WERI-Rb-1 (cell line): ENCODE data around the gene PBX2.

ENCODE experiments used
- DNase-seq: peaks from one replicate; pipeline ENCODE4 v3.0.0-alpha.2; 2020
- H3K27ac ChIP-seq: fragments of 250-450 bp; sonication (Bioruptor Pico); 2 replicates; pipeline ENCODE4 v1.5.1; 2020; ENCODE audit warnings: mild to moderate bottlenecking, moderate library complexity
- H3K27me3 ChIP-seq: fragments of 250-450 bp; sonication (Bioruptor Pico); 2 replicates; pipeline ENCODE4 v1.5.1; 2021; ENCODE audit warnings: mild to moderate bottlenecking, low read depth, moderate library complexity; ENCODE audit not compliant: insufficient read depth, severe bottlenecking
- H3K36me3 ChIP-seq: fragments of 250-450 bp; sonication (Bioruptor Pico); 2 replicates; pipeline ENCODE4 v1.5.1; 2020; ENCODE audit warnings: mild to moderate bottlenecking, moderate library complexity
- H3K4me3 ChIP-seq: 2 replicates; pipeline ENCODE4 v1.5.1; 2011; ENCODE audit warnings: low read depth, mild to moderate bottlenecking, control low read depth, low read length
- H3K9me3 ChIP-seq: fragments of 250-450 bp; sonication (Bioruptor Pico); 2 replicates; pipeline ENCODE4 v1.5.1; 2021; ENCODE audit warnings: mild to moderate bottlenecking, moderate library complexity; ENCODE audit not compliant: severe bottlenecking
- TF ChIP-seq, protein P1 (sequence below): IDR thresholded peaks from 2 replicates; pipeline ENCODE4 v1.5.1; 2011; ENCODE audit warnings: low read depth, mild to moderate bottlenecking, control low read depth, inconsistent platforms, low read length

Gene PBX2

GRCh38 chr6:32168350-32168749 is 21.7 kb downstream of the PBX2 start:
- TF ChIP-seq, protein P1, sequence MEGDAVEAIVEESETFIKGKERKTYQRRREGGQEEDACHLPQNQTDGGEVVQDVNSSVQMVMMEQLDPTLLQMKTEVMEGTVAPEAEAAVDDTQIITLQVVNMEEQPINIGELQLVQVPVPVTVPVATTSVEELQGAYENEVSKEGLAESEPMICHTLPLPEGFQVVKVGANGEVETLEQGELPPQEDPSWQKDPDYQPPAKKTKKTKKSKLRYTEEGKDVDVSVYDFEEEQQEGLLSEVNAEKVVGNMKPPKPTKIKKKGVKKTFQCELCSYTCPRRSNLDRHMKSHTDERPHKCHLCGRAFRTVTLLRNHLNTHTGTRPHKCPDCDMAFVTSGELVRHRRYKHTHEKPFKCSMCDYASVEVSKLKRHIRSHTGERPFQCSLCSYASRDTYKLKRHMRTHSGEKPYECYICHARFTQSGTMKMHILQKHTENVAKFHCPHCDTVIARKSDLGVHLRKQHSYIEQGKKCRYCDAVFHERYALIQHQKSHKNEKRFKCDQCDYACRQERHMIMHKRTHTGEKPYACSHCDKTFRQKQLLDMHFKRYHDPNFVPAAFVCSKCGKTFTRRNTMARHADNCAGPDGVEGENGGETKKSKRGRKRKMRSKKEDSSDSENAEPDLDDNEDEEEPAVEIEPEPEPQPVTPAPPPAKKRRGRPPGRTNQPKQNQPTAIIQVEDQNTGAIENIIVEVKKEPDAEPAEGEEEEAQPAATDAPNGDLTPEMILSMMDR = no peak
- no peaks in the 10 kb centered on the region for H3K9me3 ChIP-seq
- peak overlapping the region; percentile 81 for H3K27ac ChIP-seq
- H3K36me3 ChIP-seq = peaks cover 57% of the 10 kb centered on the region
- H3K27me3 ChIP-seq = no peaks in the 10 kb centered on the region
- DNase-seq = no peak
- H3K4me3 ChIP-seq = no peak overlapping the region

DNA sequence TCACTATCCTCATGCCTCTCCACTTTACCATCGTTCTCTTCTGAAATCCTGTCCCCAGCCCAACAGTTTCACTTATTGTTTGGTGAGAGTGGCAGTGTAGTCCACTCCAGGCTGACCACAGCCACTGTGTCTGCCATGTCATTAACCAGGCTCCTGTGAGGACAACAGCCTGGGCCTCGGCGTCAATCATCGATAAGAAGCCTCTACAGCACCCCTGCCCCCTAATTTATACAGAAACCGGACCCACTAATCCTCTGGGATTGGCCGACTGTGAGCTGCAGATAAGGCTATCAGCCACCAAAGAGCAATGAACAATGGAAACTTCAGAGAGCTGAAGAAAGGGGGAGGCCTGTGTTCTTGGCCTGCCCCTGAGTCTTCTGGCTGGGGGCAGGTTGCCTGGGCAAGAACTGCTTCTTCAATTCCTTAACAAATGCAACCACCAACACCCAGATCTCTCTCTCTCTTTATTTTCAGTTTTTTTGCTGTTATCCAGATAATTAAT is 22.2 kb downstream of the PBX2 start:
- peak; percentile 83 for DNase-seq
- Histone ChIP-seq H3K36me3 (peaks cover 57% of the 10 kb centered on the region), H3K27ac (peak overlapping the region; percentile 81)

GRCh38 chr6:32167154-32167760 is 22.7 kb downstream of the PBX2 start:
- no peak for DNase-seq
- TF ChIP-seq, protein P1 = no peak
- no peak overlapping the region for H3K4me3 ChIP-seq
- H3K27me3 ChIP-seq = no peaks in the 10 kb centered on the region
- H3K27ac ChIP-seq = peak overlapping the region; percentile 81
- no peaks in the 10 kb centered on the region for H3K9me3 ChIP-seq
- peaks cover 62% of the 10 kb centered on the region for H3K36me3 ChIP-seq

More for the DNA sequence above, 22.2 kb downstream of the PBX2 start:
- H3K9me3 ChIP-seq = no peaks in the 10 kb centered on the region
- no peak overlapping the region for H3K4me3 ChIP-seq
- TF ChIP-seq, protein P1 = no peak
- no peaks in the 10 kb centered on the region for H3K27me3 ChIP-seq

DNA sequence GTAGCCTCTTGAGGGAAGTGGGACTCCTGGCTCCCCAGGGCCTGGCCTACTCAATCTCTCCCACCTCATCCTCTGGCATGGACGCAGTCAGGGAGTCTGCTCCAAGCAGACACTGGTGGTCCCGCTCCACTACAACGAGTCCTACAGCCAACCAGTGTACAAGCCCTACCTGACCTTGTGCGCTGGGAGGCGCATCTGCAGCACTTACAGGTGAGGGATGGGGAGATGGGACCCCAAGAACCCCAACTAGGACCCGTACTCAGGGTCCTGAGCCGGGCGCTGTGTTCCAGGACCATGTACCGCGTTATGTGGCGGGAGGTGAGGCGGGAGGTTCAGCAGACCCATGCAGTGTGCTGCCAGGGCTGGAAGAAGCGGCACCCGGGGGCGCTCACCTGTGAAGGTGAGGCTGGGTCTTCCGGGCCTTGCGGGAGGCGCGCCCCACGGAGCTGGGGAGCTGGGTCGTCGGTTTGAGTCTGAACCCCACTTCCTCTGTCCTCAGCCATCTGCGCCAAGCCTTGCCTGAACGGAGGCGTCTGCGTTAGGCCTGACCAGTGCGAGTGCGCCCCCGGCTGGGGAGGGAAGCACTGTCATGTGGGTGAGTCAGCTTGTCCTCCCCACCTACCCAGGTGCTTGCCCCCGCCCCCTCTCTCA is 23.5 kb downstream of the PBX2 start:
- peaks cover 65% of the 10 kb centered on the region for H3K36me3 ChIP-seq
- peak; percentile 67 for DNase-seq
- peak overlapping the region; percentile 12; the same call in 1 of the 2 replicates for H3K27ac ChIP-seq
- no peaks in the 10 kb centered on the region for H3K9me3 ChIP-seq
- no peaks in the 10 kb centered on the region for H3K27me3 ChIP-seq
- TF ChIP-seq, protein P1 = peak; percentile 68
- no peak overlapping the region for H3K4me3 ChIP-seq

- Histone ChIP-seq H3K36me3 (peaks cover 50% of the 10 kb centered on the region), H3K4me3 (no peak within 1 kb of the TSS)
Observed at GRCh38 chr6:32164295-32164694, 25.7 kb downstream of the PBX2 start, which contains the start of gene EGFL8. TSS of gene EGFL8 (plus strand) at chr6:32164595. CDS start at chr6:32166166, 1,571 bp downstream.

More at GRCh38 chr6:32164295-32164694, 25.7 kb downstream of the PBX2 start, which contains the start of gene EGFL8:
- DNase-seq = no peak
- H3K9me3 ChIP-seq = no peaks in the 10 kb centered on the region
- H3K27ac ChIP-seq = no peak within 1 kb of the TSS
- TF ChIP-seq, protein P1 = no peak
- no peaks in the 10 kb centered on the region for H3K27me3 ChIP-seq
